ENCODE measurements around the gene SOX18.

- TF ChIP-seq POLR2A (IDR thresholded peaks at IDR 0.05), result no peak
- TF ChIP-seq, protein P1, sequence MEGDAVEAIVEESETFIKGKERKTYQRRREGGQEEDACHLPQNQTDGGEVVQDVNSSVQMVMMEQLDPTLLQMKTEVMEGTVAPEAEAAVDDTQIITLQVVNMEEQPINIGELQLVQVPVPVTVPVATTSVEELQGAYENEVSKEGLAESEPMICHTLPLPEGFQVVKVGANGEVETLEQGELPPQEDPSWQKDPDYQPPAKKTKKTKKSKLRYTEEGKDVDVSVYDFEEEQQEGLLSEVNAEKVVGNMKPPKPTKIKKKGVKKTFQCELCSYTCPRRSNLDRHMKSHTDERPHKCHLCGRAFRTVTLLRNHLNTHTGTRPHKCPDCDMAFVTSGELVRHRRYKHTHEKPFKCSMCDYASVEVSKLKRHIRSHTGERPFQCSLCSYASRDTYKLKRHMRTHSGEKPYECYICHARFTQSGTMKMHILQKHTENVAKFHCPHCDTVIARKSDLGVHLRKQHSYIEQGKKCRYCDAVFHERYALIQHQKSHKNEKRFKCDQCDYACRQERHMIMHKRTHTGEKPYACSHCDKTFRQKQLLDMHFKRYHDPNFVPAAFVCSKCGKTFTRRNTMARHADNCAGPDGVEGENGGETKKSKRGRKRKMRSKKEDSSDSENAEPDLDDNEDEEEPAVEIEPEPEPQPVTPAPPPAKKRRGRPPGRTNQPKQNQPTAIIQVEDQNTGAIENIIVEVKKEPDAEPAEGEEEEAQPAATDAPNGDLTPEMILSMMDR (IDR thresholded peaks at IDR 0.05), result no peak
- TF ChIP-seq POLR2AphosphoS5 (IDR thresholded peaks at IDR 0.05), result no peak
- TF ChIP-seq EP300 (IDR thresholded peaks at IDR 0.05), result no peak
These were observed 47.1 kb upstream of the SOX18 start for GRCh38 chr20:64096535-64096934.

Data from sigmoid colon (tissue), 4 donors.